Stimulated activated CD8-positive, alpha-beta memory T cell treated with anti-CD3 and anti-CD28 coated beads, Interleukin-4, amount 100 ng/mL, for 1 hour (primary cell): ENCODE measurements around the gene GRIN1.
"Not testable (repeated sequence)": the region's sequence is repeated elsewhere in the genome, so short reads cannot be mapped to it uniquely, and the experiment has no call there.

ENCODE experiments used
- DNase-seq, 2 donors: peaks; one replicate each; pipeline ENCODE4 v3.0.0-alpha.2; 2020; ENCODE audit warnings: low read depth in 2 of 2, low spot score in 1 of 2

GRIN1 gene

DNA sequence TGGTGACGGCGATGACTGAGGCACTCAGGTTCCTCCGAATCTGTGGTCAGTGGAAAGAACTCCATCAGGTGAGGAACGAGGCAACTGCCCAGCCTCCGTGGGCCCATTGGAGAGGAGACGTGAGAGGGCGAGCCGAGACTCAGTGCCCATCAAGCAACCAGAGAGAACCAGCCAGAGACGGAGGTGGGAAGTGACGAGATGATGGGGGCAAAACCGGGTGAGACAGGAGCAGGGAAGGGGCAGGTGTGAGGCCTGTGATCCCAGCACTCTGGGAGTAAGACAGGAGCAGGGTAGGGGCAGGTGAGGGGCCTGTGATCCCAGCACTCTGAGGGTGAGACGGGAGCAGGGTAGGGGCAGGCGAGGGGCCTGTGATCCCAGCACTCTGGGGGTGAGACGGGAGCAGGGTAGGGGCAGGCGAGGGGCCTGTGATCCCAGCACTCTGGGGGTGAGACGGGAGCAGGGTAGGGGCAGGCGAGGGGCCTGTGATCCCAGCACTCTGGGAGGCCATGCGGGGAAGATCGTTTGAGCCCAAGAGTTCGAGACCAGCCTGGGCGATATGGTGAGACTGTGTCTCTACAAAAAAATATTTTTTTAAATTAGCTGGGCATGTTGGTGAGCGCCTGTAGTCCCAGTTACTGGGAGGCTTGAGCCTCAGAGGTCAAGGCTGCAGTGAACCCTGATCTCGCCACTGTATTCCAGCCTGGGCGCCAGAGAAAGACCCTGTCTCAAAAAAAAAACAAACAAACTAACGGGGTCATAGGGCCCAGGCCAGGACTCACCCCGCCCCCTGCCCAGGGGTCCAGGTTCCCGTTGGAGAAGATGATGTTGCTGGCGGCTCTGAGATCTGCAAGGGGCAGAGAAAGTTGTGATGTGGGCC is 27.8 kb upstream of the GRIN1 start:
- no peak for DNase-seq

DNA sequence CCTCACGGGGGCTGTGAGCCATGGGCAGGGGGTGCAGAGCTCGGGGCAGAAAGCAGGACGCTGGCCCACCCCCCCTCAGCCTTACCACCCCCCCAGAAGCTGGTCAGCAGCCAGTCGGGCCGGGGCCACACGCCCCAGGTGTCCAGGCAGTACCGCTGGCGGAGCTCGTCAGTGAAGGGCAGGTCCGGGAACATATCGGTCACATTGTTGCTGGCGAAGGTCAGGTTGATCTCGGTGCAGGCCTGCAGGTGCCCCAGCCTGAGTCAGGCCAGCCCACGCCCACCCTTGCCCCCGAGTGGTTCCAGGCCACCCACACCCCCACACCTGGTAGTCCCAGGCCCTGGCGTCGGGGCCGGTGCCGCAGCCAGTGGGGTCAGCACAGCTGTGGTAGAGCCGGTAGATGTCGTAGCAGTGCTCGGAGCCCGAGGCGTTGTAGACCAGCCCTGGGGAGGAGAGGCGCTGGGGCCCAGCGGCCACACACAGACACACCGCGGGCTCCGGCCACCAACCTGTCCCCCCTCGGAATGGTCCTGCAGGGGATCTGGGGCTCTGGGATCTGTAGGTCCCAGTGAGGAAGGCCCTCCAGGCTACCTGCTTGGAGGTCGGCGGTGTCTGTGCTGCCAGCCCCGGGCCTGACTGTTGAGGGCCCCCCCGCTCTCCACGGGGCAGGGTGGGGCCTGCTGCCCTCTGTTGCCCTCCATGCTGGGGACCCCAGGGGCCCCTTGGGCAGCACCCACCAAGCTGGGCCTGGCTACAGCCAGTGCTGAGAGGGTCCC is 27.0 kb upstream of the GRIN1 start:
- no peak for DNase-seq

DNA sequence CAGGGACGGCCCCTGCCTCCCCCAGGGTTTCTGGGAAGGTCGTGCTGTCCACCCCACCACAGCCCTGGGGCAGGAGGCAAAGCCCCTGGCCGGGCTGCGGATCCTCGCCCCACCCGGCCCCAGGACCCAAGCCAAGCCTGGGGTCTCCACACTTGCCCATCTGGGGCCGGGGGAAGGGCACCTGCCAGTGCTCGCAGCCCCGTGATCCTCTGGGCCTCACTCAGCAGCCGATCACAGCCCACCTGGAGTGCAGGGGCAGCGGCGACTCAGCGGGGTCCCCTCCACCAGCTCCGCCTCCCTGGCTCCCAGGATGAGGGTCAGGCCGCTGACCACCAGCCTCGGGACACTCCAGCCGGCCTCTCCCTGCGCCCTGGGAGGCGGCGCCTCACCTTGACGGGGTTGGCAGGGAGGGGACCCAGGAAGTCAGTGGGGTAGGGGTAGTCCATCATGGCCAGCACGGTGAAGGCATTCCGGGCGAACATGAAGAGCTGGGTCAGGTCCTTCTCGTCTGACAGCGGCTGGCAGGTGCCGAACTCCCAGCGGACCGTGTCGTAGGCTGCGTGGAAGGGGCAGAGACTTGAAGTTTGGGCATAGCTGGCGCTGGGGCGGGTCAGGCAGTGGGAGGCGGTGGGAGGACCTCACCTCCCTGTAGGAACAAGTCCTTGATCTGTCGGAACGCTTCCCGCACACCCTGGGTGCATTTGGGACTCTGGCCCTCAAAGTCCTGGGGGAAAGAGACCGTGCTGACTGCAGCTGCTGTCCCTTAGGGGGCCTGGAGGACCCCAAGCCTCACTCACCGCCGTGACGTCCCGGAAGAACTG is 26.2 kb upstream of the GRIN1 start:
- DNase-seq = no peak

DNA sequence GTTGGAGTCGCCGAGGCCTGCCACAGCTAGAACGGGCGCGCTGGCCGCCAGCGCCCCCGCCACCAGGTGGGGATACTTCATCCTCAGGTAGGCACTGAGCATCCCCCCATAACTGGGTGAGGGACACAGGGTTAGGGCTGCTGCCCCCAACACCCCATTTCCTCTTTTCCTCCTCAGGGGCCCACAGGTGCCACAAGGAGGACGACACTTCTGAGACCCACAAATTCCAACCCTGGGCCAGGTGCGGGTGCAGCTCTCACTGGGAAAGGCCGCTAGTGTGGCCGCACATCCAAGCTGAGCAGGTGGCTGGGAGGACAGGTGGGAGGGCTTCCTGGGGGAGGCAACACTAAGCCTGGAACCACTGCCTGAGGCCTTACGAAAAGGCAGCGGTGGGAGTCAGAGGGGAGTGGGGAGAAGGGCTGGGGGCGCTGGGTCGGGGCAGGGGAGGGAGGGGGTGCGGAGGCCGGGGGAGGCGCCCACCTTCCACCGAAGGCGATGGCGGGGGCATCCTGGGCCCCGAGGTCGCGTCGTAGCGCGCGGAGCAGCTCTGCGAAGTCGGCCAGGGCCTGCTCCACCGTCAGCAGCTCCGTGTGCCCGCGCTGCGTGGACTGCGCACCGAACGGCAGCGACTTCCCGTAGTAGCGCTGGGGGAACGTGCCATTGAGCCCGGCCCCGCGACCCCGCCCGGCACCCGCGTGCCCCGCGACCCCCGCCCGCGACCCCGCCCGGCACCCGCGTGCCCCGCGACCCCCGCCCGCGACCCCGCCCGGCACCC is 25.4 kb upstream of the GRIN1 start:
- peak in 1 of 2 donors; percentile 16 for DNase-seq

DNA sequence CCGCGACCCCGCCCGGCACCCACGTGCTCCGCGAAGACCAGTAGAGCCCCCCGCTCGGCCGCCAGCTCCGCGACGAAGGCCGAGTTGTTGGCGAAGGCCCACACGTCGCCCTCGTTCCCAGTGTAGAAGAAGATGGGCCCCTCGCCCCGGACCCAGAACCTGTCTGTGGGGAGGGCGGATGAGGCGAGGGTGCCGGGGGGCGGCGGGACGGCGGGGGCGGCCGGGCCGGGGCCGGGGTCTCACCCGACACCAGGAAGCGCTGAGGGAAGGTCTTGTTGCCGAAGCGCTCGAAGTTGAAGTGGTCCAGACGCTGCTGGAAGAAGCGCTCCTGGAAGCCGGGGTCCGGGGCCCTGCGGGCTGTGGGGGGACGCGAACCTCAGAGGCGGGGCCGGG is 24.7 kb upstream of the GRIN1 start:
- DNase-seq = no peak

DNA sequence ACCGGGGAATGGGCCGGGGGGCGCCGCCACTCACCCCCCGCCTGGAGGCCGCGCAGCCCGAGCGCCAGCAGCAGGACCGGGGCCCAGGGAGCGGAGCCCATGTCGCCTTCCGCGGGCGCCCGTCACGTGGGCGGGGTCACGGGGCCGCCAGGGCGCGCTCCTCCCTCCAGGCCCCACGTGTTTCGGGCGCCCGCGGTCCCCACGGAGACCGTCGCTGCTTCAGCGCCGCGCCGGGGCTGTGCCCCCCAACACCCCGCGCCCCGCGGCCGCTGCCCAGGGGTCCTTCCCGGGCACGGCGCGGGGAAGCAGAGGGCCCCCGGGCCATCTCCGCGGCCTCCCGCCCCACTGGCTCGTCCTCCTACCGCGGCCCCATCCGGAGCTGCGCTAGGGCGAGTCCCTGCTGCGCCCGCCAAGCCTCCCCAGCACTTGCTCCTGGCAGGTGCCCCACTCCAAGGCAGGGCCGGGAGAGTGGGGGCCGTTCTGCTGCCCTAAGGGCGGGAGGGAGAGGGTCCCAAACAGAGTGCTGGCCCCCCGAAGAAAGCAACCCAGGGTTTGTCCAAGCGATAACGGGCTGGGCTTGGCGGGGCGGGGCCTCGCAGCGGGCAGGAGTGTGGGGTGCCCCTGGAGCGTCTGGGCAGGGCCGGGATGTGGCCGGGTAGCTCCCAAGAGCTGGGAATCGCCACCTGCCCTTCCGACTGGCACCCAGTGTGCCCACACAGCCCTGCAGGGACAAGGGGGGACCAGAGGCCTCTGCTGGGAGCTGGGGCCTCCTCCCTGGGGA is 24.2 kb upstream of the GRIN1 start, which contains the start of gene DPP7:
DPP7 (minus strand) TSS at position 121 of the 781 bp plus-strand sequence; CDS start at position 101, 20 bp downstream.
- DNase-seq = peak; percentile 52 to 60

DNA sequence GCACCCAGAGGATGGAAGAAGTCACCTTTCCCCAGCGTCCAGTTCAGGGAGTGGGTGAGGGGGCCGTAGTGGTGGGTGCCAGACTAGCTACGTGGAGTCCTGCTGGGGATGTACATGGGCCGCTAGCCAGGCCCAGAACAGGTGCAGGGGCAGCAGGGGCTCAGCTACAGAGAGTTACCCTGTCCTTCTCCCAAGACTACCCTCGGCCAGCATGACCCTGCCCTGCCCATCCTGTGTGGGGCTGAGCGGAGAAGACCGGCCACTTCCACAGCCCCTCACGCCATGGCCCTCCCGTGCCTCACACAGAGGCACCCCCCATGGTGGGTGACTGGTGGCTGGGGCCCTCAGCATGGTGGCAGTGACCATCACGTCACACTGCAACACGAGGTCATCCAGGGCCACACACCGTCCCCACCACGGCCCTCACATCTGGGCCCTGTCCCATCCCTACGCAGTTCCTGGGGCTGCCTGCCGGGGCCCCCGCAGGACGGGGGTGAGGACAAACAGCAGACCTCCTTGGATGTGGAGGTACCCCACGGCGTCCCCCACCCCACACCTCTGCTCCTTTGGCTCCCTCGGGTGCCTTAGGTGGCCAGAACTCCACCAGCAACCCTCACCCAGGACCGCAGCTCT is 23.4 kb upstream of the GRIN1 start:
- DNase-seq = no peak

DNA sequence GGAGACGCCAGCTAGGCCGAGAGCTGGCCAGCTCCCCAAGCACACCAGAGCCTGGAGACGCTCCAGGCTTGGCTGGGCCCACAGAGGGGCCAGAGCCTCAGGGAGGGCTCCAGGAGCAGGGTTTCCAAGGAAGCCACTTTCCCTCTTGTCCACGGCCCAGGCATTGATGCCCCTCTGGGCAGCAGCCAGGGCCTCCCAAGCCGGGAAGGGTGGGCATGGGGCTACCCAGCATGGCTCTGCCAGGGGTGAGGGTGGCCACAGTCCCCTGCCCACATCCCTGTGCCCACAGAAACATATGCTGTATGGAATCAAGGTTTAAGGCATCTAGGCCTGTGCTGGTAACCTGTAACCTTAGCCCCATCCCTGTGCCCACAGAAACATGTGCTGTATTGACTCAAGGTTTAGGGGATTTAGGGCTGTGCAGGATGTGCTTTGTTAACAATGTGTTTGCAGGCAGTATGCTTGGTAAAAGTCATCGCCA is 22.9 kb upstream of the GRIN1 start:
- DNase-seq = no peak

DNA sequence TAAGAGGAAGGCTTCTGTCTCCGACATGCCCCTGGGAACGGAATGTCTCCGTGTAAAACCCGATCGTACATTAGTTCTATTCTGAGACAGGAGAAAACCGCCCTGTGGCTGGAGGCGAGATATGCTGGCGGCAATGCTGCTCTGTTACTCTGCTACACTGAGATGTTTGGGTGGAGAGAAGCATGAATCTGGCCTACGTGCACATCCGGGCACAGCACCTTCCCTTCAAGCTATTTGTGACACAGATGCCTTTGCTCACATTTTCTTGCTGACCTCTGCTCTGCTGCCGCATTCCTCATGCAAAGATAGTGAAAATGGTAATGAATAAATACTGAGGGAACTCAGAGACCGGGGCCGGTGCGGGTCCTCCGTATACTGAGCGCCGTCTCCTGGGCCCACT is 22.2 kb upstream of the GRIN1 start:
- DNase-seq = no peak

DNA sequence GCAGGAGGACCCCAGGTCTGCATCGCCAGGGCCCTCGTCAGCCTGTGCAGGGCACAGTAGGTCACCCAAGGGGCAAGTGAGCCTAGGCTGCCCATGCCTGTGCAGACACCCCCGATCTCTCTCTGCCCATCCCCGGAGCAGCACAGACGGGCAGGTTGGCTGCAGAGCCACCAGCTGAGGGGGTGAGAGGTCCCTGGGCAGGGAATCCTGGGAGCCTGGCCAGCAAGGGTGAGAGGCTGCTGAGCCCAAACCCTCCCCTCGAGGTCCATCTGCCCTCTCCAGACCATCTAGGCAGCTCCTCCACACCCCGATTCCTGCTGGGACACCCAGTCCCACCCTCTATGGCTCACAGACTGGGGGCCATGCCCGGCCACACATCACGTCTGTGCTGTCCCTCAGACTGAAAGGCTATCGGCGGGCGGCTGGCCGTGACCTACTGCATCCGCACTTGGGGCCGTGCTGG is 21.7 kb upstream of the GRIN1 start:
- no peak for DNase-seq

DNA sequence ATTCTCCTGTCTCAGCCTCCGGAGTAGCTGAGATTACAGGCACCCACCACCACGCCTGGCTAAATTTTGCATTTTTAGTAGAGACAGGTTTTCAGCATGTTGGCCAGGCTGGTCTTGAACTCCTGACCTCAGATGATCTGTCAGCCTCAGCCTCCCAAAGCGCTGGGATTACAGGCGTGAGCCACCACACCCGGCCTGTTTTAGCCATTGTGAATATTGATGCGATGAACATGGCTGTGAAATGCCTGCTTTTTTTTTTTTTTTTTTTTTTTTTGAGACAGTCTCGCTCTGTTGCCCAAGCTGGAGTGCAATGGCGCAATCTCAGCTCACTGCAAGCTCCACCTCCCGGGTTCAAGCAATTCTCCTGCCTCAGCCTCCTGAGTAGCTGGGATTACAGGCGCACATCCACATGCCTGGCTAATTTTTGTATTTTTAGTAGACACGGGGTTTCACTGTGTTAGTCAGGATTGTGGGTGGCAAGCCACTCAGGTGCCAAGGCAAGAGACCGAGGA is 20.8 kb upstream of the GRIN1 start:
- not testable (repeated sequence) for DNase-seq

DNA sequence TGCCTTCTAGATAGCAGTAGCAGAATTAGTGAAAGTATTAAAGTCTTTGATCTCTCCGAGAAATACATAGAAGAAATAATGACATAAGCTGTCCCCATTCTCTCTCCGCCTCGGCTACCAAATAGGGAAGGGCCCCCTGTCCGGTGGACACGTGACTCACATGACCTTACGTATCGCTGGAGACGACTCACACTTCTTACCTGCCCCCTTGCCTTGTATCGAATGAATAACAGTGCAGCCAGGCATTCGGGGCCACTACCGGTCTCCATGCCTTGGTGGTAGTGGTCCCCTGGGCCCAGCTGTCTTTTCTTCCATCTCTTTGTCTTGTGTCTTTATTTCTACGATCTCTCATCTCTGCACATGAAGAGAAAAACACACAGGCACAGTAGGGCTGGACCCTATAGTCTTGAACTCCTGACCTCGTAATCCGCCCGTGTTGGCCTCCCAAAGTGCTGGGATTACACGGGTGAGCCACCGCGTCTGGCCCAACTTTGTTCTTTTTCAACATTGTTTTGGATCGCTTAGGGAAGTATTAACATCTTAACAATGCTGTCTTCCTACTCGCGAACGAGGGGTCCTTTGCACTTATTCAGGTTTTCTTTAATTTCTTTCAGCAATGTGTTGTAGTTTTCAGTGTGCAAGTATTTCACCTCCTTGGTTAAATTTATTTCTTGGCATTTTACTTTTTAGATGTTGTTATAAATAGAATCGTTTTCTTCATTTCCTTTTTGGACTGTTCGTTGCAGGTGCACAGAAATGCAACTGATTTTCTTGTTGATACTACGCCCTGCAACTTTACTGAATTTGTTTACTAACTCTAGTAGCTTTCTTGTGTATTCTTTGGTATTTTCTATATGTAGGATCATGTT is 16.8 kb upstream of the GRIN1 start:
- not testable (repeated sequence) for DNase-seq

DNA sequence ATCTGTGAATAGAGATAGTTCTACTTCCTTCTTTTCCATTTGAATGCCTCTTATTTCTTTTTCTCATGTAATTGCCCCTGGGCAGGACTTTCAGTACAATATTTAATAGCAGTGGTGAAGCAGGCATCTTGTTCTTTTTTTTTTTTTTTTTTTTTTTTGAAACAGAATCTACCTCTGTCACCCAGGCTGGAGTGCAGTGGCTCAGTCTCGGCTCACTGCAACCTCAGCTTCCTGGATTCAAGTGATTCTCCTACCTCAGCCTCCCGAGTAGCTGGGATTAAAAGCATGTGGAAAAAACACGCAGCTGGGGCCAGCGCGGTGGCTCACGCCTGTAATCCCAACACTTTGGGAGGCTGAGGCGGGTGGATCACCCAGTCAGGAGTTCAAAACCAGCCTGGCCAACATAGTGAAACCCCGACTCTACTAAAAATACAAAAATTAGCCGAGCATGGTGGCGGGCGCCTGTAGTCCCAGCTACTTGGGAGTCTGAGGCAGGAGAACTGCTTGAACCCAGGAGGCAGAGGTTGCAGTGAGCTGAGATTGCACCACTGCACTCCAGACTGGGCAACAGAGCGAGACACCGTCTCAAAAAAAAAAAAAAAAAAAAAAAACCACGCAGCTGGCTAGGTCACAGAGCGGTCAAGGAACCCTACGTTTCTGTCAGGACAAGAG is 16.0 kb upstream of the GRIN1 start:
- DNase-seq = not testable (repeated sequence)

DNA sequence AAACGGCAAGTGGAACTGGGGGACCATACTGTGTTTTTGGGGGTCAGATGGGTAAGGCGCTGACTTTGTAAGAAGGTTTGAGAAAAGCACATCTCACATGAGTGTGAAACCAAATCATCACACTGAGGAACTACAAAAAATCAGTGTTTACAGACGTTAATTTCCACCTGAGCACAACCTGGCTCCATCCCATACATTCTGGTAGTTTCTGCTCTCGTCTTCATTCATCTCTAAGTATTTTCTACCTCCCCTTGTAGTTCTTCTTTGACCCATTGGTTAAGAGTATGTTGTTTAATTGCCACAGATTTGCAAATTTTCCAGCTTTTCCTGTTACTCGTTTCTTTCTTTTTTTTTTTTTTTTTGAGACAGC is 15.5 kb upstream of the GRIN1 start:
- DNase-seq = no peak

DNA sequence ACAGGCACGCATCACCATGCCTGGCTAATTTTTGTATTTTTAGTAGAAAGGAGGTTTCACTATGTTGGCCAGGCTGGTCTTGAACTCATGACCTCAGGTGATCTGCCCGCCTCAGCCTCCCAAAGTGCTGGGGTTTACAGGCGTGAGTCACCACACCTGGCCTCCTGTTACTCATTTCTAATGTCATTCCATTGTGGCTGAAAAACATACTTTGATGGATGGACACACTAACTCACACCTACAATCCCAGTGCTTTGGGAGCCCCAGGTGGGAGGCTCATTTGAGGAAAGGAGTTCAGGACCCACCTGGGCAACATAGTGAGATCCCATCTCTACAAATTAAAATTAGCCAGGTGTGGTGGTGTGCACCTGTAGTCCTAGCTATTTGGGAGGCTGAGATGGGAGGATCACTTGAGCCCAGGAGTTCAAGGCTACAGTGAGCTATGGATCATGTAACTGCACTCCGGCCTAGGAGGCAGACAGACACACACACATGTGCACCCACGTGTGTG is 14.9 kb upstream of the GRIN1 start:
- DNase-seq = not testable (repeated sequence)

DNA sequence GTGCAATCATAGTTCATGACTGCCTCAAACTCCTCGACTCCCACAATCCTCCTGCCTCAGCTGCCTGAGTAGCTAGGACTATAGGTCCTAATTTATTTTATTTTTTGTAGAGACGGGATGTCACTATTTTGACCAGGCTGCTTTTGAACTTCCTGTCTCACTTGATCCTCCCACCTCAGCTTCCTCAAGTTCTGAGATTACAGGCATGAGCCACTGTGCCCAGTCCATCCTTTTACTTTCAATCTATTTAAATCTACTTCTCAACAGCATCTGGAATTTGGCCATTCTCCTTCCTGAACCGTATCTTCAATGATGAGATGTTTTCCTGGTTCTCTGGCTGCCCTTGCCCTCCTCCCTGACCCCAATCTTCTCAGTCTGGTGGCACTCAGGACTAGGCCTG is 12.2 kb upstream of the GRIN1 start:
- DNase-seq = no peak
